DOHH2 (cell line): Measurements from ENCODE around the gene ACE.

Experiments
- H3F3A ChIP-seq: fragments of 200-600 bp; sonication (generic), shearing (Covaris generic); 2 replicates; pipeline ENCODE4 v1.6.0; 2016; ENCODE audit warnings: antibody characterized with exemption, mild to moderate bottlenecking; ENCODE audit not compliant: control insufficient read depth, insufficient read depth
- H3K27ac ChIP-seq: fragments of 200-600 bp; sonication (generic); 2 replicates; pipeline ENCODE4 v1.5.1; 2014; ENCODE audit warnings: low read depth, mild to moderate bottlenecking, low read length, moderate library complexity
- H3K27me3 ChIP-seq: fragments of 200-600 bp; sonication (generic); 2 replicates; pipeline ENCODE4 v1.6.1; 2014; ENCODE audit warnings: mild to moderate bottlenecking, low read length, mixed read lengths; ENCODE audit not compliant: control insufficient read depth
- H3K36me3 ChIP-seq: fragments of 200-600 bp; sonication (generic); 2 replicates; pipeline ENCODE4 v1.6.1; 2014; ENCODE audit warnings: mild to moderate bottlenecking, low read length, moderate library complexity, mixed read lengths; ENCODE audit not compliant: control insufficient read depth
- H3K4me1 ChIP-seq: fragments of 200-600 bp; sonication (generic); 2 replicates; pipeline ENCODE4 v1.6.1; 2014; ENCODE audit warnings: mild to moderate bottlenecking, low read length, mixed read lengths; ENCODE audit not compliant: control insufficient read depth
- H3K4me2 ChIP-seq: fragments of 200-600 bp; sonication (generic); 2 replicates; pipeline ENCODE4 v1.6.0; 2014; ENCODE audit warnings: mild to moderate bottlenecking, low read length, moderate library complexity
- H3K4me3 ChIP-seq: fragments of 200-600 bp; sonication (generic); 2 replicates; pipeline ENCODE4 v1.5.1; 2014; ENCODE audit warnings: mild to moderate bottlenecking, low read length, mixed read lengths
- H3K79me2 ChIP-seq: fragments of 200-600 bp; sonication (generic); 2 replicates; pipeline ENCODE4 v1.6.1; 2014; ENCODE audit warnings: mild to moderate bottlenecking, low read length, mixed read lengths; ENCODE audit not compliant: control insufficient read depth
- H3K9me2 ChIP-seq: fragments of 200-600 bp; sonication (generic); replicated peaks from 2 replicates; pipeline ENCODE4 v1.6.1; 2014; ENCODE audit warnings: mild to moderate bottlenecking, low read length, mixed read lengths; ENCODE audit not compliant: control insufficient read depth
- H3K9me3 ChIP-seq: fragments of 200-600 bp; sonication (generic); 2 replicates; pipeline ENCODE4 v1.6.1; 2014; ENCODE audit warnings: antibody characterized with exemption, low read length, mixed read lengths; ENCODE audit not compliant: control insufficient read depth, insufficient read depth
- H4K20me1 ChIP-seq: fragments of 200-600 bp; sonication (generic); 2 replicates; pipeline ENCODE4 v1.6.0; 2014; ENCODE audit warnings: low read depth, mild to moderate bottlenecking, antibody characterized with exemption, low read length, moderate library complexity; ENCODE audit not compliant: control insufficient read depth, insufficient read depth
- EZH2phosphoT487 ChIP-seq: fragments of 200-600 bp; sonication (generic); IDR thresholded peaks from 2 replicates; pipeline ENCODE4 v1.6.1; 2017; ENCODE audit warnings: borderline replicate concordance, mild to moderate bottlenecking, antibody characterized with exemption, low read length, moderate library complexity, mixed read lengths
- TF ChIP-seq, protein P1 (sequence below): fragments of 200-600 bp; sonication (generic); IDR thresholded peaks from one replicate; pipeline ENCODE4 v1.5.1; 2014; ENCODE audit warnings: antibody characterized with exemption, mild to moderate bottlenecking, low read depth, low read length; ENCODE audit not compliant: poor library complexity, severe bottlenecking

The ACE gene

DNA sequence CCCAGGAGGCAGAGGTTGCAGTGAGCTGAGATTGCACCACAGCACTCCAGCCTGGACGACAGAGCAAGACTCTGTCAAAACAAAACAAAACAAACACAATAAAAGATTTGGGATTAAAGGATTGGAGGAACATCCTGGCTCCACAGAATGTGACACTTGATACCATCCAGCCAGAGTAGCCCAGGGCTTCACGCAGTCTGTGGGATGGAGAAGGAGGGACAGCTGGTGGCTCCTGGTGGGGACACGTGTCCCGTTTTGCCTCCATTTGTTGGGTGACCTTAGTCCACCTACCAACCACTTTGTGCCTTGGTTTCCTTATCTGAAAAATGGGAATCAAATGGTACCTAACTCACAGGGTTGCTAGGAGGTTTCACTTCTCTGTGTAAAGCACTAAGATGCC lies 18.4 kb upstream of the ACE start:
- Histone ChIP-seq H3K4me1 (peaks cover 18% of the 10 kb centered on the region), H3K27ac (no peak overlapping the region), H3K36me3 (no peaks in the 10 kb centered on the region), H3K4me2 (no peak overlapping the region), H3K9me3 (no peaks in the 10 kb centered on the region), H3K4me3 (no peak overlapping the region), H3K27me3 (no peaks in the 10 kb centered on the region), H3K79me2 (no peaks in the 10 kb centered on the region), H3K9me2 (no peaks in the 10 kb centered on the region), H4K20me1 (no peaks in the 10 kb centered on the region), H3F3A (peaks cover 8% of the 10 kb centered on the region)
- TF ChIP-seq, protein P1, sequence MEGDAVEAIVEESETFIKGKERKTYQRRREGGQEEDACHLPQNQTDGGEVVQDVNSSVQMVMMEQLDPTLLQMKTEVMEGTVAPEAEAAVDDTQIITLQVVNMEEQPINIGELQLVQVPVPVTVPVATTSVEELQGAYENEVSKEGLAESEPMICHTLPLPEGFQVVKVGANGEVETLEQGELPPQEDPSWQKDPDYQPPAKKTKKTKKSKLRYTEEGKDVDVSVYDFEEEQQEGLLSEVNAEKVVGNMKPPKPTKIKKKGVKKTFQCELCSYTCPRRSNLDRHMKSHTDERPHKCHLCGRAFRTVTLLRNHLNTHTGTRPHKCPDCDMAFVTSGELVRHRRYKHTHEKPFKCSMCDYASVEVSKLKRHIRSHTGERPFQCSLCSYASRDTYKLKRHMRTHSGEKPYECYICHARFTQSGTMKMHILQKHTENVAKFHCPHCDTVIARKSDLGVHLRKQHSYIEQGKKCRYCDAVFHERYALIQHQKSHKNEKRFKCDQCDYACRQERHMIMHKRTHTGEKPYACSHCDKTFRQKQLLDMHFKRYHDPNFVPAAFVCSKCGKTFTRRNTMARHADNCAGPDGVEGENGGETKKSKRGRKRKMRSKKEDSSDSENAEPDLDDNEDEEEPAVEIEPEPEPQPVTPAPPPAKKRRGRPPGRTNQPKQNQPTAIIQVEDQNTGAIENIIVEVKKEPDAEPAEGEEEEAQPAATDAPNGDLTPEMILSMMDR, result no peak
- no peak for TF ChIP-seq EZH2phosphoT487

DNA sequence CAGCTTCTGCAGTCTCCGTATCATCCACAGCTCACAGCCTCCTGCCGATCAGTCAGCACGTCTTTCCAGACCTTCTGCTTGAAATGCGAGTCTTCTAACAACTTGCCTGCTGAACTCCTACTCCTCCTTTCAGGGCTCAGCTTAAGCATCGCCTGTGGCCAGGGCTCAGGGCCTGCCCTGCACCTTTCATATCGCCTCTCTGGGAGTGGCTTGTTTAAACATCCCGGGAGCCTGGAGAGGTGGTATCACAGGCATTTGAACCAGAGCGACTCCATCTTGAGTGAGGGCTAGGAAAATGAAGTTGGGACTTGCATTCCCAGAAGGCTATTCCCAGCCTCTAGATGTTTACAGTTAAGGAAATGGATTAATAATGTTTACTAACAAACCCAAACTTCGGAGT lies 16.8 kb upstream of the ACE start:
- Histone ChIP-seq H3K27ac (no peak overlapping the region), H3K4me3 (no peak overlapping the region), H3K4me2 (no peak overlapping the region), H3K27me3 (no peaks in the 10 kb centered on the region), H3F3A (peaks cover 10% of the 10 kb centered on the region), H3K4me1 (peaks cover 33% of the 10 kb centered on the region), H3K9me2 (no peaks in the 10 kb centered on the region), H3K36me3 (no peaks in the 10 kb centered on the region), H4K20me1 (no peaks in the 10 kb centered on the region), H3K79me2 (no peaks in the 10 kb centered on the region), H3K9me3 (no peaks in the 10 kb centered on the region)
- TF ChIP-seq, protein P1, result no peak
- no peak for TF ChIP-seq EZH2phosphoT487

DNA sequence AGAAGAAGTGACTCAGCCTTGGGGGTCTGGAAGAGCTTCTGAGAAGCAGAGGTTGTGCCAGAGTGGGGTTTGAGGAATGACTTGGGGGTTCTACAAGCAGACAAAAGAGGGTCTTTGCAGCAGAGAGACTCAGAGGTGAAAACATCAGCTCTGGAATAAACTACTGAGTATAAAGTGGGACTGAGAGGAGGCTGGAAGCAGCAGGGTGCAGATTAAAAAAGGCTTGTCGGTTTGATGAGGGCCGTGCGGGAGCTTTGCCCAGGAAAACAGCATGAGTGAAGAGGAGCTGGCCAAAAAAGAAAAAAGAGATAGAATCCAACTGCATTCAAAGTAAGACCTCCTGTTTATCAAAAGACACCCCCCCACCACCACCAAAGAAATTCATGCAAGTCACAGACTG lies 13.1 kb upstream of the ACE start:
- Histone ChIP-seq H3K36me3 (no peaks in the 10 kb centered on the region), H3K4me3 (no peak overlapping the region), H3K9me3 (no peaks in the 10 kb centered on the region), H3K79me2 (no peaks in the 10 kb centered on the region), H4K20me1 (no peaks in the 10 kb centered on the region), H3F3A (peaks cover 7% of the 10 kb centered on the region), H3K9me2 (no peaks in the 10 kb centered on the region), H3K27ac (no peak overlapping the region), H3K4me1 (peaks cover 35% of the 10 kb centered on the region), H3K27me3 (no peaks in the 10 kb centered on the region), H3K4me2 (peak overlapping the region; percentile 52)
- TF ChIP-seq, protein P1, result no peak
- TF ChIP-seq EZH2phosphoT487, result no peak
